ENCODE measurements around the gene NFKBIL1.
"Not testable (repeated sequence)": the region's sequence is repeated elsewhere in the genome, so short reads cannot be mapped to it uniquely, and the experiment has no call there.

NFKBIL1 gene

GRCh38 chr6:31582230-31582643, 34.8 kb downstream of the NFKBIL1 start, which contains the start of gene LTB:
LTB (minus strand) TSS chr6:31582424; CDS start chr6:31582417, 7 bp downstream.
- DNase-seq = peak; percentile 62

GRCh38 chr6:31585491-31585890, 38.1 kb downstream of the NFKBIL1 start:
- no peak for DNase-seq

GRCh38 chr6:31586008-31586407, 38.6 kb downstream of the NFKBIL1 start, which contains the start of gene LST1:
LST1 (plus strand) TSS chr6:31586277; CDS start chr6:31587300, 1,023 bp downstream.
- DNase-seq = no peak

GRCh38 chr6:31586599-31587281, 39.3 kb downstream of the NFKBIL1 start:
- no peak for DNase-seq

- DNase-seq = no peak
These were observed 40.7 kb downstream of the NFKBIL1 start for GRCh38 chr6:31587791-31588777.

DNA sequence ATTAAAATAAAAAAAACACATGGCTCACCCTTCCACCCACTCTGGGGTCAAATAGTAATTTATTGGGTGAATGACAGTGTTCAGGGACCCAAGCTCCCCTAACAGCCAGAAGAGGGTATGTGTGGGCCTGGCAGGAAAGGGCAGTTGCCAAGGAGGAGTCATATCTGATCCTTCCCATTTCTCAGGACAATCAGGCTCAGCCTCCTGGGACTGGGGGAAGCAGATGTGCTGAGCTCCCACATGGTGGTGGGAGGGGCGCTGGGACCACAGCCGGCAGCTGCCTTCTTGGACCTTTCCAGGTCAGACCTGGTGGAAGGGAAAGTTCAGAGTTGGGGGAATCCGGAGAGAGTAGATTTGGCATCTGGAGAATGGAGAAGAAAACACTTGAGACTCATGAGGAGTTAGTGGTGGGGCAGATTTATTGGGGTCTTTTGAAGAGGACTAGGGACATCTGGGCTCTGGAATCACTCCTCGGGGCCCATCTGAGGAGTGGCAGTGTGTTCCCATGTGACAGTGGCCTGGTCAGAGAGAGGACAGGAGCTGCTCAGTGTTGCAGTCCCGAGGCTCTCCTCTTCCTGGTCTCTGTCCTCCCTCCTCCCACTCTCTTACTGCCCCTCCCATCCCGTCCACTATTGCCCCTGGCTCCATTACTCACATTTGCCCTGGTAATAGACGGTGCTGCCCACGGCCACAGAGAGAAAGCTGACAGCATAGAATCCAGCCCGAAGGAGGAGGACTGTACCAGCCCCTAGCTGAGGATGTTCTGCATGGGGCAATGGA, 41.7 kb downstream of the NFKBIL1 start:
- no peak for DNase-seq

DNA sequence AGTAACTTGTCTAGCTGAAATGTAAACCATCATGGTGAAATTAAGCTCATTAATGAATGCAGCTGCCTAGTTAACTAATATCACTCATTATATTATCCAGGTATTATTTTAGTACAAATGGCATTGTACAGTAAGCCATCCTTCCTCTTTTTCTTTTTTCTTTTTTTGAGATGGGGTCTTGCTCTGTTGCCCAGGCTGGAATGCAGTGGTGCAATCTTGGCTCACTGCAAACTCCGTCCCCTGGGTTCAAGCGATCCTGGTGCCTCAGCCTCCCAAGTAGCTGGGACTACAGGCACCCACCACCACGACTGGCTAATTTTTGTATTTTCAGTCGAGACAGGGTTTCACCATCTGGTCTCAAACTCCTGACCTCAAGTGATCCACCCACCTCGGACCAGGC, 43.3 kb downstream of the NFKBIL1 start:
- DNase-seq = not testable (repeated sequence)

- no peak for DNase-seq
These were observed 45.0 kb downstream of the NFKBIL1 start for GRCh38 chr6:31592396-31592771.

- DNase-seq = no peak
These were observed 49.6 kb downstream of the NFKBIL1 start for GRCh38 chr6:31597006-31597405.

- DNase-seq = no peak
These were observed 59.9 kb downstream of the NFKBIL1 start for GRCh38 chr6:31607317-31607716.
